Lung (tissue), 12 donors: ENCODE data around the gene CRB3. TPM values are rescaled to one million over a fixed set of nuclear protein-coding genes. Genes with fewer than 3 reads are reported as not detected.

Experiments
- ATAC-seq: fragments of 200-7000 bp; cut with Tn5 transposase; one replicate; pipeline ENCODE4 v1.9.1; 2020; ENCODE audit warnings: moderate number of reproducible peaks; ENCODE audit not compliant: insufficient read depth, low FRiP score
- DNase-seq, 3 donors: peaks; one replicate each; pipeline ENCODE4 v3.0.0-alpha.2; 2013 to 2017
- H3K27ac ChIP-seq, 2 donors: one replicate each; pipeline ENCODE4 v1.5.1; 2013; ENCODE audit warnings: mild to moderate bottlenecking in 2 of 2, moderate library complexity in 2 of 2, control low read depth in 1 of 2, inconsistent platforms in 1 of 2, low read depth in 1 of 2, low read length in 1 of 2
- H3K27me3 ChIP-seq, 3 donors: one replicate each; pipeline ENCODE4 v1.5.1; 2013; ENCODE audit warnings: low read length in 2 of 3; ENCODE audit not compliant: control insufficient read depth in 3 of 3, insufficient read depth in 3 of 3
- H3K36me3 ChIP-seq, 4 donors: one replicate each; pipeline ENCODE4 v1.5.1; 2013; ENCODE audit warnings: low read length in 4 of 4, mild to moderate bottlenecking in 1 of 4, moderate library complexity in 1 of 4; ENCODE audit not compliant: control insufficient read depth in 4 of 4, insufficient read depth in 4 of 4
- H3K4me1 ChIP-seq, 5 donors: one replicate each; pipeline ENCODE4 v1.5.1; 2013; ENCODE audit warnings: low read length in 5 of 5, mild to moderate bottlenecking in 2 of 5, moderate library complexity in 1 of 5; ENCODE audit not compliant: control insufficient read depth in 5 of 5, insufficient read depth in 5 of 5
- H3K4me3 ChIP-seq: one replicate; pipeline ENCODE4 v1.5.1; 2013; ENCODE audit warnings: mild to moderate bottlenecking, control low read depth, moderate library complexity
- H3K9ac ChIP-seq, 2 donors: one replicate each; pipeline ENCODE4 v1.5.1; 2013; ENCODE audit warnings: low read length in 2 of 2, control low read depth in 1 of 2; ENCODE audit not compliant: insufficient read depth in 1 of 2
- H3K9me3 ChIP-seq, 4 donors: one replicate each; pipeline ENCODE4 v1.5.1; 2013; ENCODE audit warnings: low read length in 3 of 4, mild to moderate bottlenecking in 1 of 4, moderate library complexity in 1 of 4; ENCODE audit not compliant: control insufficient read depth in 4 of 4, insufficient read depth in 3 of 4
- CTCF ChIP-seq: IDR thresholded peaks from 2 replicates; pipeline ENCODE4 v1.5.1; 2012; ENCODE audit warnings: mild to moderate bottlenecking; ENCODE audit errors: control extremely low read depth, extremely low read depth
- WGBS, 2 donors: extraction: QIAGEN DNeasy Blood & Tissue Kit; methylation state at CpG; one replicate each; pipeline ENCODE4 v1.1.7; 2013; 5-methylcytosine and 5-hydroxymethylcytosine counted together
- polyA plus RNA-seq, 2 donors: library from polyadenylated mRNA; stranded (reverse); fragments of 200-250 nt; gene quantifications; one replicate each; pipeline ENCODE4 v1.2.1, GENCODE V29; 2013
- total RNA-seq, 2 donors: library from RNA; depleted of rRNA in 1 of 2; stranded (reverse); fragments of >200 nt in 1 of 2; gene quantifications; one replicate each; pipeline ENCODE4 v1.2.1, GENCODE V29; 2014 to 2021
- donor health status: control.
- donor health status: control.
- donor health status: Bipolar disorder and iron deficiency.
- donor health status: healthy.
- donor health status: DM: yes; HTN: yes; CAD: no.

The CRB3 gene
- total and polyA plus RNA-seq, 4 donors: 22.5 to 81.8 (median 53.0) TPM

GRCh38 chr19:6471076-6471475, 7.0 kb downstream of the CRB3 start:
- H3K9ac ChIP-seq: no peak overlapping the region
- H3K27ac ChIP-seq: no peak overlapping the region
- H3K36me3 ChIP-seq: no peaks in the 10 kb centered on the region
- H3K9me3 ChIP-seq: no peaks in the 10 kb centered on the region
- WGBS, 2 donors: 82 to 88% methylated on average over 14 of the region's 14 CpGs
- peaks cover 0 to 11% (median 5%) of the 10 kb centered on the region in 3 donors for H3K27me3 ChIP-seq
- H3K4me3 ChIP-seq: no peak overlapping the region
- ATAC-seq (no peak), DNase-seq (no peak)
- H3K4me1 ChIP-seq: peaks cover 0 to 5% (median 0%) of the 10 kb centered on the region in 5 donors
- TF ChIP-seq CTCF: no peak

- Histone ChIP-seq H3K4me1 (peaks cover 0 to 8% (median 0%) of the 10 kb centered on the region in 5 donors), H3K4me3 (no peak overlapping the region), H3K27me3 (peaks cover 0 to 14% (median 5%) of the 10 kb centered on the region in 3 donors), H3K9me3 (peaks cover 0 to 2% (median 0%) of the 10 kb centered on the region in 4 donors), H3K9ac (no peak overlapping the region), H3K36me3 (no peaks in the 10 kb centered on the region), H3K27ac (no peak overlapping the region)
- ATAC-seq (no peak), DNase-seq (no peak)
- WGBS, 2 donors: 79 to 85% methylated on average over 4 of the region's 4 CpGs
- TF ChIP-seq CTCF: no peak
Measured at GRCh38 chr19:6472713-6473112, 8.6 kb downstream of the CRB3 start.

- DNase-seq (no peak), ATAC-seq (no peak)
- peaks cover 0 to 2% (median 0%) of the 10 kb centered on the region in 4 donors for H3K9me3 ChIP-seq
- 66 to 82% methylated on average over 9 of the region's 9 CpGs for WGBS, 2 donors
- H3K27me3 ChIP-seq: peaks cover 0 to 14% (median 6%) of the 10 kb centered on the region in 3 donors
- H3K9ac ChIP-seq: no peak overlapping the region
- H3K4me1 ChIP-seq: peaks cover 0 to 8% (median 0%) of the 10 kb centered on the region in 5 donors
- no peak overlapping the region for H3K4me3 ChIP-seq
- no peaks in the 10 kb centered on the region for H3K36me3 ChIP-seq
- TF ChIP-seq CTCF: no peak
- H3K27ac ChIP-seq: no peak overlapping the region
Measured at GRCh38 chr19:6473647-6474046, 9.6 kb downstream of the CRB3 start.
